ENCODE results near the gene KCNMB2. TPM values are rescaled to one million over a fixed set of nuclear protein-coding genes. Genes with fewer than 3 reads are reported as not detected.

Gene KCNMB2
- total RNA-seq, 1 experiment from 2014 or later, result not detected

GRCh38 chr3:178771511-178771910 lies 235.3 kb downstream of the KCNMB2 start:
- Mint-ChIP-seq H3K27ac (0 out of 2 replicates have a peak overlapping the region, but pooled peaks have one; percentile 7), H3K27me3 (ENCODE audit: low read depth) (no peaks in the 10 kb centered on the region), H3K9me3 (no peaks in the 10 kb centered on the region; the same call in 1 of the 2 replicates), H3K4me3 (no peak overlapping the region), H3K36me3 (no peaks in the 10 kb centered on the region), H3K4me1 (peaks cover 37% of the 10 kb centered on the region)
- no peak for TF ChIP-seq ZNF671 (CRISPR knock-in tag; IDR thresholded peaks at IDR 0.05)
- DNase-seq (ENCODE audit: low spot score), result no peak
- CTCF ChIA-PET, result interaction anchor here (0.7 kb wide), 1 partner anchor 69 kb away, joined by 3 read pairs; no protein-coding TSS in a partner anchor
- ATAC-seq, result no peak
- POLR2A ChIA-PET, result interaction anchor here (0.6 kb wide), 1 partner anchor 297 kb away, joined by 3 read pairs; no protein-coding TSS in a partner anchor

GRCh38 chr3:178772746-178773145 lies 236.5 kb downstream of the KCNMB2 start:
- POLR2A ChIA-PET, result no interaction called here
- no peaks in the 10 kb centered on the region; the same call in 1 of the 2 replicates for H3K9me3 Mint-ChIP-seq

More at GRCh38 chr3:178772746-178773145, 236.5 kb downstream of the KCNMB2 start:
- Mint-ChIP-seq H3K27ac (no peak overlapping the region), H3K4me1 (peaks cover 35% of the 10 kb centered on the region), H3K27me3 (ENCODE audit: low read depth) (no peaks in the 10 kb centered on the region), H3K4me3 (no peak overlapping the region), H3K36me3 (no peaks in the 10 kb centered on the region)
- no peak for ATAC-seq
- DNase-seq (ENCODE audit: low spot score), result no peak
- TF ChIP-seq ATF2 (CRISPR knock-in tag; IDR thresholded peaks at IDR 0.05; ENCODE audit: borderline replicate concordance, low read depth) (no peak), GTF2I (CRISPR knock-in tag; conservative IDR thresholded peaks at IDR 0.05) (no peak), ESRRA (CRISPR knock-in tag; IDR thresholded peaks at IDR 0.05; ENCODE audit: borderline replicate concordance) (no peak), ZNF121 (CRISPR knock-in tag; IDR thresholded peaks at IDR 0.05) (no peak), NR1H2 (CRISPR knock-in tag; IDR thresholded peaks at IDR 0.05) (no peak), ZNF281 (CRISPR knock-in tag; IDR thresholded peaks at IDR 0.05) (no peak), ZNF423 (CRISPR knock-in tag; IDR thresholded peaks at IDR 0.05) (no peak), ERG (CRISPR knock-in tag; IDR thresholded peaks at IDR 0.05) (no peak), ZNF138 (CRISPR knock-in tag; conservative IDR thresholded peaks at IDR 0.05) (no peak), ZNF232 (CRISPR knock-in tag; IDR thresholded peaks at IDR 0.05) (no peak), SP1 (CRISPR knock-in tag; conservative IDR thresholded peaks at IDR 0.05) (no peak), E2F1 (CRISPR knock-in tag; IDR thresholded peaks at IDR 0.05) (no peak), ZNF512 (CRISPR knock-in tag; IDR thresholded peaks at IDR 0.05; ENCODE audit: borderline replicate concordance) (no peak), MLX (CRISPR knock-in tag; IDR thresholded peaks at IDR 0.05) (no peak), CDX4 (CRISPR knock-in tag; IDR thresholded peaks at IDR 0.05; ENCODE audit: borderline replicate concordance) (no peak), NFYB (CRISPR knock-in tag; conservative IDR thresholded peaks at IDR 0.05; ENCODE audit: low read depth) (no peak)
- CTCF ChIA-PET, result no interaction called here
